Loucy (cell line): ENCODE measurements around the gene NPSR1.

Experiments used
- CTCF ChIP-seq: fragments of 200-600 bp; sonication (generic); conservative IDR thresholded peaks from 2 replicates; pipeline ENCODE4 v1.5.1; 2014; ENCODE audit warnings: mild to moderate bottlenecking, antibody characterized with exemption, low read length
- EZH2phosphoT487 ChIP-seq: fragments of 200-600 bp; IDR thresholded peaks from 2 replicates; pipeline ENCODE4 v1.6.1; 2018; ENCODE audit warnings: antibody characterized with exemption, mild to moderate bottlenecking, moderate library complexity, borderline replicate concordance

- TF ChIP-seq CTCF (no peak), EZH2phosphoT487 (no peak)
Measured at GRCh38 chr7:34832020-34832419, 174.0 kb downstream of the NPSR1 start.
